Panc1 (cell line): ENCODE data around the gene IBTK. TPM values are rescaled to one million over a fixed set of nuclear protein-coding genes. Genes with fewer than 3 reads are reported as not detected.

Source experiments
- ATAC-seq: fragments of 200-7000 bp; cut with Tn5 transposase; 2 replicates; pipeline ENCODE4 v1.9.1; 2020; ENCODE audit warnings: mild to moderate bottlenecking, moderate library complexity
- BruUV-seq: library from RNA; stranded (reverse); fragments of 400-500 nt; replicated peaks from 2 replicates; lab custom pipeline; 2021; lab: Mats Ljungman, UMichigan
- CTCF ChIA-PET: fragments of 300-600 bp; sonication (Branson Sonifier 250); formaldehyde crosslinking; loops from one replicate; lab custom pipeline; 2022; ENCODE audit warnings: antibody characterized with exemption; lab: Charles Lee
- POLR2A ChIA-PET: fragments of 300-600 bp; sonication (Branson Sonifier 250); formaldehyde crosslinking; loops from one replicate; lab custom pipeline; 2022; ENCODE audit warnings: antibody characterized with exemption; lab: Charles Lee
- DNase-seq: peaks from one replicate; pipeline ENCODE4 v3.0.0-alpha.2; 2010; ENCODE audit warnings: low read depth, low spot score
- H3K27ac ChIP-seq: 2 replicates; pipeline ENCODE4 v1.5.1; 2011; ENCODE audit warnings: mild to moderate bottlenecking, low read length, inconsistent platforms
- H3K27me3 ChIP-seq: fragments of 200-500 bp; sonication (Bioruptor generic); 2 replicates; pipeline ENCODE4 v1.6.0; 2014; ENCODE audit warnings: low read length, inconsistent platforms; ENCODE audit not compliant: control insufficient read depth, insufficient read depth
- H3K36me3 ChIP-seq: fragments of 200-500 bp; sonication (Bioruptor generic); 2 replicates; pipeline ENCODE4 v1.5.1; 2014; ENCODE audit warnings: inconsistent platforms, mild to moderate bottlenecking, low read length, moderate library complexity; ENCODE audit not compliant: control insufficient read depth, insufficient read depth
- H3K4me1 ChIP-seq: 2 replicates; pipeline ENCODE4 v1.5.1; 2011; ENCODE audit warnings: inconsistent platforms, mild to moderate bottlenecking, low read length, moderate library complexity; ENCODE audit not compliant: control insufficient read depth, insufficient read depth
- H3K4me3 ChIP-seq, 2 experiments: 2 replicates each; pipeline ENCODE4 v1.5.1; 2011 to 2012; ENCODE audit warnings: low read depth in 2 of 2, low read length in 2 of 2, mild to moderate bottlenecking in 2 of 2, inconsistent platforms in 1 of 2, moderate library complexity in 1 of 2
- H3K9me3 ChIP-seq: fragments of 200-500 bp; sonication (Bioruptor generic); 2 replicates; pipeline ENCODE4 v1.5.1; 2014; ENCODE audit warnings: low read depth, mild to moderate bottlenecking, inconsistent platforms, low read length, moderate library complexity; ENCODE audit not compliant: control insufficient read depth, insufficient read depth
- POLR2AphosphoS5 ChIP-seq: IDR thresholded peaks from 2 replicates; pipeline ENCODE4 v1.6.1; 2012; ENCODE audit warnings: mild to moderate bottlenecking, low read depth, low read length, moderate library complexity
- REST ChIP-seq, 2 experiments: IDR thresholded peaks; 2 replicates each; pipeline ENCODE4 v1.6.1; 2011 to 2012; ENCODE audit warnings: low read depth in 2 of 2, control low read depth in 1 of 2, low read length in 1 of 2, mild to moderate bottlenecking in 1 of 2, moderate library complexity in 1 of 2; ENCODE audit not compliant: insufficient read depth in 1 of 2
- SIN3A ChIP-seq: IDR thresholded peaks from 2 replicates; pipeline ENCODE4 v1.6.1; 2012; ENCODE audit warnings: low read depth, mild to moderate bottlenecking, low read length, moderate library complexity, borderline replicate concordance; ENCODE audit not compliant: insufficient read depth
- TCF7L2 ChIP-seq: IDR thresholded peaks from 2 replicates; pipeline ENCODE4 v1.6.1; 2011; ENCODE audit warnings: mild to moderate bottlenecking, low read depth, low read length, inconsistent platforms
- in situ Hi-C: cut with HindIII; loops from 2 replicates; pipeline ENCODE4 v1.10.0; 2016; ENCODE audit warnings: low sequenced_read_pairs, low pct_unique_long_range_greater_than_20kb
- intact Hi-C: fragments of 100-400 bp; cut with micrococcal nuclease; formaldehyde crosslinking; loops from one replicate; pipeline ENCODE4 v1.10.0; 2022; ENCODE audit not compliant: unreplicated experiment
- total RNA-seq: library from RNA; stranded (reverse); gene quantifications from one replicate; pipeline ENCODE4 v1.2.1, GENCODE V29; 2021; ENCODE audit not compliant: unreplicated experiment
- TF ChIP-seq, protein P1 (sequence below): fragments of 450-650 bp; IDR thresholded peaks from 2 replicates; pipeline ENCODE4 v1.5.1; 2017; ENCODE audit warnings: mild to moderate bottlenecking

IBTK gene
- total RNA-seq, 1 experiment from 2014 or later = 73.2 TPM

DNA sequence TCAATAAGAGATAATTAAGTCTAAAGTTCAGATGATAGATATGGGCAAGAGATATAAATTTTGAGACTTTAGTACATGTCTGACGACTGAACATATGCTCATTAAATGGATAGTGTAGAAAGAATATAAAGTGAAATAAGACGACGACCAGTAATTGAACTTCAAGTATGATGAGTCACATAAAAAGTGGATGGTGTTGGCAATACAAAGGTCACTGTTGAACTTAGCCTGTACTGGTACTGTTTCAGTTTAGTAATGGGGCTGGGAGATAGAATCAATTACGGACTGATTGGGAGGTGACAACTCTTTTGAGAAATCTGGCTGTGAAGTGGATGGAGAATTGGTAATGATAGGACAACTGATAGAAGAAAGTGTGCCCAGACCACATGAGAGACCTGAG lies 68.1 kb downstream of the IBTK start:
- no peak for TF ChIP-seq TCF7L2
- TF ChIP-seq, protein P1, sequence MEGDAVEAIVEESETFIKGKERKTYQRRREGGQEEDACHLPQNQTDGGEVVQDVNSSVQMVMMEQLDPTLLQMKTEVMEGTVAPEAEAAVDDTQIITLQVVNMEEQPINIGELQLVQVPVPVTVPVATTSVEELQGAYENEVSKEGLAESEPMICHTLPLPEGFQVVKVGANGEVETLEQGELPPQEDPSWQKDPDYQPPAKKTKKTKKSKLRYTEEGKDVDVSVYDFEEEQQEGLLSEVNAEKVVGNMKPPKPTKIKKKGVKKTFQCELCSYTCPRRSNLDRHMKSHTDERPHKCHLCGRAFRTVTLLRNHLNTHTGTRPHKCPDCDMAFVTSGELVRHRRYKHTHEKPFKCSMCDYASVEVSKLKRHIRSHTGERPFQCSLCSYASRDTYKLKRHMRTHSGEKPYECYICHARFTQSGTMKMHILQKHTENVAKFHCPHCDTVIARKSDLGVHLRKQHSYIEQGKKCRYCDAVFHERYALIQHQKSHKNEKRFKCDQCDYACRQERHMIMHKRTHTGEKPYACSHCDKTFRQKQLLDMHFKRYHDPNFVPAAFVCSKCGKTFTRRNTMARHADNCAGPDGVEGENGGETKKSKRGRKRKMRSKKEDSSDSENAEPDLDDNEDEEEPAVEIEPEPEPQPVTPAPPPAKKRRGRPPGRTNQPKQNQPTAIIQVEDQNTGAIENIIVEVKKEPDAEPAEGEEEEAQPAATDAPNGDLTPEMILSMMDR = no peak
- TF ChIP-seq REST (IDR thresholded peaks at IDR 0.05; ENCODE audit: insufficient read depth in 1 of 2, low read depth in 2 of 2, low read length in 1 of 2) = no peak
- no peak for TF ChIP-seq SIN3A
- TF ChIP-seq POLR2AphosphoS5 = no peak
- no TSS peak for BruUV-seq
- peaks cover 37% of the 10 kb centered on the region for H3K36me3 ChIP-seq
- H3K9me3 ChIP-seq = no peaks in the 10 kb centered on the region
- H3K27ac ChIP-seq = no peak overlapping the region
- in situ Hi-C loops = no loop called here
- no peaks in the 10 kb centered on the region for H3K27me3 ChIP-seq
- intact Hi-C loops = no loop called here
- POLR2A ChIA-PET = no interaction called here
- H3K4me3 ChIP-seq = no peak overlapping the region
- CTCF ChIA-PET = no interaction called here
- no peaks in the 10 kb centered on the region for H3K4me1 ChIP-seq
- DNase-seq (no peak), ATAC-seq (no peak)

GRCh38 chr6:82178759-82179112 lies 68.8 kb downstream of the IBTK start:
- intact Hi-C loops (no loop called here), in situ Hi-C loops (no loop called here)
- ATAC-seq (no peak), DNase-seq (no peak)
- Histone ChIP-seq H3K27me3 (no peaks in the 10 kb centered on the region), H3K27ac (no peak overlapping the region), H3K36me3 (peaks cover 44% of the 10 kb centered on the region), H3K9me3 (no peaks in the 10 kb centered on the region), H3K4me3 (no peak overlapping the region), H3K4me1 (no peaks in the 10 kb centered on the region)
- TF ChIP-seq POLR2AphosphoS5 = no peak
- TF ChIP-seq SIN3A = no peak
- TF ChIP-seq REST (IDR thresholded peaks at IDR 0.05; ENCODE audit: insufficient read depth in 1 of 2, low read depth in 2 of 2, low read length in 1 of 2) = no peak
- no peak for TF ChIP-seq TCF7L2
- TF ChIP-seq, protein P1 = no peak
- ChIA-PET CTCF (no interaction called here), POLR2A (no interaction called here)
- no TSS peak for BruUV-seq
